K562 (cell line): ENCODE data around the gene ADSS1. TPM values are rescaled to one million over a fixed set of nuclear protein-coding genes. Genes with fewer than 3 reads are reported as not detected.

Experiments
- ATAC-seq: fragments of 200-7000 bp; cut with Tn5 transposase; 3 replicates; pipeline ENCODE4 v1.9.1; 2020; ENCODE audit warnings: moderate library complexity
- BruUV-seq: library from RNA; stranded (reverse); fragments of 400-500 nt; replicated peaks from 2 replicates; lab custom pipeline; 2021; lab: Mats Ljungman, UMichigan
- CTCF ChIA-PET: fragments of 300-600 bp; formaldehyde crosslinking; extraction: SDS; loops from one replicate; lab custom pipeline; 2021; ENCODE audit warnings: low intra/inter-chr PET ratio; lab: Yijun Ruan, JAX
- POLR2A ChIA-PET: fragments of 300-600, 350-650 bp; sonication (Branson Sonifier 250); formaldehyde crosslinking; extraction: SDS; loops from one replicate; lab custom pipeline; 2021; ENCODE audit warnings: antibody characterized with exemption, inconsistent platforms; lab: Yijun Ruan, JAX
- DNase-seq, 4 experiments: peaks; one replicate each; pipeline versions ENCODE4 v3.0.0 to v3.0.0-alpha.2; 2011 to 2018; ENCODE audit warnings: low spot score in 3 of 4, mixed read lengths in 3 of 4; ENCODE audit errors: extremely low read depth in 1 of 4
- FAIRE-seq: peaks from 2 replicates; lab custom pipeline; 2011; peaks lifted over from hg19 to GRCh38; lab: Jason Lieb, UNC
- H2AFZ ChIP-seq: 2 replicates; pipeline ENCODE4 v1.6.0; 2011; ENCODE audit warnings: low read depth, low read length, control low read depth, inconsistent platforms
- H3K27ac ChIP-seq: fragments of 200-600 bp; 3 replicates; pipeline ENCODE4 v1.8.0; 2011; ENCODE audit warnings: low read depth, mild to moderate bottlenecking, control low read depth, inconsistent platforms, low read length, moderate library complexity, mixed read lengths; ENCODE audit errors: extremely low read depth
- H3K27me3 ChIP-seq, 2 experiments: fragments of 300-600 bp in 1 of 2; 2 replicates in 1 of 2; 3 replicates in 1 of 2; pipeline versions ENCODE4 v1.6.0 to v1.8.0; 2011; ENCODE audit warnings: inconsistent platforms in 2 of 2, low read length in 2 of 2, mild to moderate bottlenecking in 1 of 2, mixed read lengths in 1 of 2, moderate library complexity in 1 of 2; ENCODE audit not compliant: control insufficient read depth in 2 of 2, insufficient read depth in 2 of 2
- H3K36me3 ChIP-seq: fragments of 300-600 bp; 3 replicates; pipeline ENCODE4 v1.8.0; 2011; ENCODE audit warnings: mild to moderate bottlenecking, low read length, inconsistent platforms; ENCODE audit not compliant: control insufficient read depth, insufficient read depth
- H3K4me1 ChIP-seq, 2 experiments: fragments of 200-600 bp in 1 of 2; replicated peaks in 1 of 2; 2 replicates in 1 of 2; 3 replicates in 1 of 2; pipeline versions ENCODE4 v1.5.1 to v1.8.0; 2011; ENCODE audit warnings: inconsistent platforms in 2 of 2, low read length in 2 of 2, mild to moderate bottlenecking in 1 of 2, mixed read lengths in 1 of 2, moderate library complexity in 1 of 2; ENCODE audit not compliant: control insufficient read depth in 2 of 2, insufficient read depth in 2 of 2
- H3K4me2 ChIP-seq: 2 replicates; pipeline ENCODE4 v1.6.1; 2011; ENCODE audit warnings: low read length, control low read depth, inconsistent platforms, mixed read lengths; ENCODE audit not compliant: insufficient read depth
- H3K4me3 ChIP-seq: fragments of 200-600 bp; sonication (generic), shearing (Covaris generic); 2 replicates; pipeline ENCODE4 v1.5.1; 2016; ENCODE audit warnings: control low read depth, inconsistent platforms
- H3K79me2 ChIP-seq: fragments of 200-600 bp; 3 replicates; pipeline ENCODE4 v1.8.0; 2011; ENCODE audit warnings: low read length, inconsistent platforms; ENCODE audit not compliant: control insufficient read depth, insufficient read depth
- H3K9ac ChIP-seq, 2 experiments: 2 replicates each; pipeline versions ENCODE4 v1.6.0 to v1.6.1; 2011; ENCODE audit warnings: low read depth in 2 of 2, low read length in 2 of 2, control low read depth in 1 of 2, inconsistent platforms in 1 of 2, mild to moderate bottlenecking in 1 of 2, mixed read lengths in 1 of 2; ENCODE audit not compliant: insufficient read depth in 1 of 2
- H3K9me1 ChIP-seq: one replicate; pipeline ENCODE4 v1.6.0; 2011; ENCODE audit warnings: inconsistent platforms, mild to moderate bottlenecking, low read length, moderate library complexity; ENCODE audit not compliant: control insufficient read depth, insufficient read depth
- H3K9me3 ChIP-seq: replicated peaks from 2 replicates; pipeline ENCODE4 v1.5.1; 2011; ENCODE audit warnings: low read depth, low read length, inconsistent platforms; ENCODE audit not compliant: control insufficient read depth, insufficient read depth
- H4K20me1 ChIP-seq: replicated peaks from 2 replicates; pipeline ENCODE4 v1.6.1; 2011; ENCODE audit warnings: low read length, inconsistent platforms, mixed read lengths; ENCODE audit not compliant: control insufficient read depth, insufficient read depth
- BCOR ChIP-seq: fragments of 450-650 bp; IDR thresholded peaks from 2 replicates; pipeline ENCODE4 v1.6.1; 2016
- C11orf30 ChIP-seq: fragments of 450-650 bp; IDR thresholded peaks from 2 replicates; pipeline ENCODE4 v1.6.1; 2016; ENCODE audit warnings: low read depth, mild to moderate bottlenecking
- CEBPZ ChIP-seq: fragments of 150-350 bp; IDR thresholded peaks from 2 replicates; pipeline ENCODE4 v1.6.1; 2014; ENCODE audit warnings: low read depth, mild to moderate bottlenecking, low read length, borderline replicate concordance
- GABPA ChIP-seq: fragments of 200-800 bp; sonication (Bioruptor generic); conservative IDR thresholded peaks from 2 replicates; pipeline ENCODE4 v1.6.1; 2016; ENCODE audit warnings: low read depth, missing genetic modification characterization, missing compliant biosample characterization
- GTF2A2 ChIP-seq: IDR thresholded peaks from 2 replicates; pipeline ENCODE4 v1.6.1; 2016; ENCODE audit warnings: mild to moderate bottlenecking, missing genetic modification characterization, missing compliant biosample characterization
- MAFK ChIP-seq: IDR thresholded peaks from 2 replicates; pipeline ENCODE4 v1.6.1; 2011; ENCODE audit warnings: low read length, improper control_type of control experiment
- MTA3 ChIP-seq: fragments of 450-650 bp; formaldehyde crosslinking; IDR thresholded peaks from 2 replicates; pipeline ENCODE4 v1.6.1; 2017; ENCODE audit warnings: mild to moderate bottlenecking, borderline replicate concordance
- NFXL1 ChIP-seq: fragments of 450-650 bp; formaldehyde crosslinking; IDR thresholded peaks from 2 replicates; pipeline ENCODE4 v1.4.0; 2021; ENCODE audit warnings: mild to moderate bottlenecking
- NUFIP1 ChIP-seq: fragments of 450-650 bp; IDR thresholded peaks from 2 replicates; pipeline ENCODE4 v1.6.1; 2018; ENCODE audit not compliant: partially characterized antibody
- PTTG1 ChIP-seq: fragments of 450-650 bp; IDR thresholded peaks from 2 replicates; pipeline ENCODE4 v1.6.1; 2016; ENCODE audit warnings: low read depth, mild to moderate bottlenecking, missing genetic modification characterization, missing compliant biosample characterization
- PYGO2 ChIP-seq: fragments of 450-650 bp; IDR thresholded peaks from 2 replicates; pipeline ENCODE4 v1.6.1; 2016; ENCODE audit warnings: mild to moderate bottlenecking, missing genetic modification characterization, moderate library complexity, missing compliant biosample characterization
- SMAD4 ChIP-seq: fragments of 250-450 bp; sonication (Bioruptor Pico); conservative IDR thresholded peaks from 2 replicates; pipeline ENCODE4 v1.8.0; 2021; ENCODE audit warnings: inconsistent platforms, mild to moderate bottlenecking, moderate library complexity
- SREBF1 ChIP-seq: fragments of 150-350 bp; IDR thresholded peaks from 2 replicates; pipeline ENCODE4 v1.6.1; 2014; ENCODE audit warnings: antibody characterized with exemption, low read depth, low read length, borderline replicate concordance
- SRSF1 ChIP-seq: fragments of 200-400 bp; formaldehyde crosslinking; IDR thresholded peaks from 2 replicates; pipeline ENCODE4 v1.6.1; 2017; ENCODE audit warnings: mild to moderate bottlenecking, low read depth, low read length, moderate library complexity
- SUPT5H ChIP-seq: fragments of 450-650 bp; IDR thresholded peaks from 2 replicates; pipeline ENCODE4 v1.6.1; 2016
- TAF15 ChIP-seq: fragments of 200-400 bp; formaldehyde crosslinking; IDR thresholded peaks from 2 replicates; pipeline ENCODE4 v1.6.1; 2017; ENCODE audit warnings: mild to moderate bottlenecking, low read depth, low read length, moderate library complexity
- ZNF644 ChIP-seq: fragments of 200-800 bp; sonication (Bioruptor generic); IDR thresholded peaks from 2 replicates; pipeline ENCODE4 v1.6.1; 2016; ENCODE audit warnings: low read depth, missing genetic modification characterization, missing compliant biosample characterization
- WGBS: fragments of 100-300 bp; shearing (Covaris generic); methylation state at CpG from one replicate; pipeline ENCODE4 v1.1.6; 2016; ENCODE audit warnings: low coverage, mixed read lengths; ENCODE audit not compliant: insufficient coverage; ENCODE audit errors: missing lambda C conversion rate; 5-methylcytosine and 5-hydroxymethylcytosine counted together
- in situ Hi-C: fragments of 300-500 bp; cut with MboI; formaldehyde crosslinking; loops from 4 replicates; pipeline ENCODE4 v1.15.0; 2018; ENCODE audit warnings: inconsistent platforms, mixed read lengths
- intact Hi-C: fragments of 100-400 bp; cut with micrococcal nuclease; formaldehyde crosslinking; loops from 2 replicates; pipeline ENCODE4 v1.14.2; 2022
- polyA plus RNA-seq, 8 experiments: library from polyadenylated mRNA; depleted of rRNA in 4 of 8; stranded (reverse) in 5 of 8; unstranded in 3 of 8; fragments of >200 nt; fragmentation: Nextera tagmentation in 2 of 8; fragmentation: Illumina TruSeq in 1 of 8; extraction: Ambion mirVana in 2 of 8; extraction: Trizol in 1 of 8; gene quantifications; 2 replicates each; pipeline versions ENCODE4 v1.2.1 to v1.2.3, GENCODE V29; 2011 to 2014; ENCODE audit warnings: inconsistent platforms in 1 of 8, missing spikeins in 1 of 8
- total RNA-seq, 7 experiments: library from RNA; depleted of rRNA in 6 of 7; stranded (reverse); fragments of >200 nt in 6 of 7; fragmentation: Illumina TruSeq in 2 of 7; extraction: Trizol in 2 of 7; gene quantifications; 2 replicates each; pipeline versions ENCODE4 v1.2.1 to v1.2.3, GENCODE V29; 2011 to 2021; ENCODE audit warnings: low replicate concordance in 1 of 7
- TF ChIP-seq, protein P1 (sequence below): fragments of 450-650 bp; IDR thresholded peaks from 2 replicates; pipeline ENCODE4 v1.6.1; 2014; ENCODE audit warnings: low read depth, mild to moderate bottlenecking, moderate library complexity, borderline replicate concordance

The ADSS1 gene
- total and polyA plus RNA-seq, 9 of the 15 experiments (the other 6 are each of a cell fraction or from before 2014, with no cell fraction given): 0.53 to 5.9 (median 3.9) TPM

- no peaks in the 10 kb centered on the region for H4K20me1 ChIP-seq
- no peaks in the 10 kb centered on the region for H3K27me3 ChIP-seq
- H3K9me1 ChIP-seq: no peaks in the 10 kb centered on the region
- DNase-seq (peak in 1 of 4 experiments; percentile 31), ATAC-seq (no peak), FAIRE-seq (peak; percentile 68)
- no peaks in the 10 kb centered on the region for H3K79me2 ChIP-seq
- no peak overlapping the region for H3K4me3 ChIP-seq
- intact Hi-C loops (loop anchor here (10.0 kb wide), 1 partner anchor 108 kb away; no protein-coding TSS in a partner anchor), in situ Hi-C loops (loop anchor here (5.0 kb wide), 1 partner anchor 55 kb away; no protein-coding TSS in a partner anchor)
- peaks cover 6% of the 10 kb centered on the region; the same call in 1 of the 2 replicates for H3K9me3 ChIP-seq
- H3K36me3 ChIP-seq: peaks cover 22% of the 10 kb centered on the region; the same call in 1 of the 3 replicates
- no peak overlapping the region for H2AFZ ChIP-seq
- H3K4me1 ChIP-seq: peaks cover 6 to 33% of the 10 kb centered on the region in 2 experiments; a peak in 4 of 5 replicates
- 0 out of 3 replicates have a peak overlapping the region, but pooled peaks have one; percentile 16 for H3K27ac ChIP-seq
- CTCF ChIA-PET: no interaction called here
- H3K4me2 ChIP-seq: 0 out of 2 replicates have a peak overlapping the region, but pooled peaks have one; percentile 37
- POLR2A ChIA-PET: interaction anchor here (0.8 to 1.7 kb wide), 2 partner anchors 14 to 32 kb away, joined by 3 to 6 read pairs; partner anchors contain the start of gene SIVA1
- WGBS: 83% methylated on average over 10 of the region's 15 CpGs
- no peak overlapping the region for H3K9ac ChIP-seq
- BruUV-seq: no TSS peak
- no peak for TF ChIP-seq PYGO2 (tag)
- TF ChIP-seq PTTG1 (tag): no peak
- no peak for TF ChIP-seq SUPT5H
- no peak for TF ChIP-seq CEBPZ
- TF ChIP-seq NFXL1 (CRISPR knock-in tag): no peak
- TF ChIP-seq GABPA (tag): no peak
- TF ChIP-seq MAFK: peak; percentile 55
- no peak for TF ChIP-seq TAF15
- TF ChIP-seq NUFIP1: no peak
- TF ChIP-seq MTA3: 0 out of 2 replicates have a peak, but pooled peaks have one; percentile 36
- TF ChIP-seq GTF2A2: no peak
- TF ChIP-seq ZNF644 (tag): no peak
- no peak for TF ChIP-seq SREBF1
- no peak for TF ChIP-seq SRSF1
- TF ChIP-seq SMAD4 (CRISPR knock-in tag): no peak
- TF ChIP-seq BCOR: no peak
- TF ChIP-seq C11orf30: peak; percentile 52
- TF ChIP-seq, protein P1, sequence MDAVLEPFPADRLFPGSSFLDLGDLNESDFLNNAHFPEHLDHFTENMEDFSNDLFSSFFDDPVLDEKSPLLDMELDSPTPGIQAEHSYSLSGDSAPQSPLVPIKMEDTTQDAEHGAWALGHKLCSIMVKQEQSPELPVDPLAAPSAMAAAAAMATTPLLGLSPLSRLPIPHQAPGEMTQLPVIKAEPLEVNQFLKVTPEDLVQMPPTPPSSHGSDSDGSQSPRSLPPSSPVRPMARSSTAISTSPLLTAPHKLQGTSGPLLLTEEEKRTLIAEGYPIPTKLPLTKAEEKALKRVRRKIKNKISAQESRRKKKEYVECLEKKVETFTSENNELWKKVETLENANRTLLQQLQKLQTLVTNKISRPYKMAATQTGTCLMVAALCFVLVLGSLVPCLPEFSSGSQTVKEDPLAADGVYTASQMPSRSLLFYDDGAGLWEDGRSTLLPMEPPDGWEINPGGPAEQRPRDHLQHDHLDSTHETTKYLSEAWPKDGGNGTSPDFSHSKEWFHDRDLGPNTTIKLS: 0 out of 2 replicates have a peak, but pooled peaks have one; percentile 20
Observed at GRCh38 chr14:104766863-104767633, 43.0 kb downstream of the ADSS1 start.
